GM12801 (cell line): Measurements from ENCODE around the gene FEM1C.

ENCODE experiments used
- CTCF ChIP-seq: IDR thresholded peaks from one replicate; pipeline ENCODE4 v1.5.1; 2011; ENCODE audit warnings: control low read depth; ENCODE audit not compliant: insufficient read length; ENCODE audit errors: extremely low read depth

FEM1C gene

GRCh38 chr5:115520191-115520590 lies 24.4 kb downstream of the FEM1C start:
- no peak for TF ChIP-seq CTCF

- no peak for TF ChIP-seq CTCF
These were observed 28.2 kb downstream of the FEM1C start for GRCh38 chr5:115516372-115516771.

- no peak for TF ChIP-seq CTCF
These were observed 30.4 kb downstream of the FEM1C start for GRCh38 chr5:115514220-115514619.

GRCh38 chr5:115511632-115512031 lies 32.9 kb downstream of the FEM1C start:
- no peak for TF ChIP-seq CTCF

GRCh38 chr5:115510145-115510645 lies 34.4 kb downstream of the FEM1C start:
- TF ChIP-seq CTCF = no peak

GRCh38 chr5:115509547-115509946 lies 35.0 kb downstream of the FEM1C start:
- TF ChIP-seq CTCF = no peak

GRCh38 chr5:115507681-115508080 lies 36.9 kb downstream of the FEM1C start:
- TF ChIP-seq CTCF = no peak

GRCh38 chr5:115503420-115503819 lies 41.2 kb downstream of the FEM1C start:
- no peak for TF ChIP-seq CTCF
